Measurements from ENCODE around the gene GPR143.

GPR143 gene

GRCh38 chrX:9707306-9708033, 58.2 kb downstream of the GPR143 start:
- DNase-seq = no peak

- DNase-seq = no peak
Measured at GRCh38 chrX:9706421-9706820, 59.2 kb downstream of the GPR143 start.

- no peak for DNase-seq
Measured at GRCh38 chrX:9704876-9705465, 60.7 kb downstream of the GPR143 start.

- DNase-seq = no peak
Measured at GRCh38 chrX:9703406-9703805, 62.2 kb downstream of the GPR143 start.

- no peak for DNase-seq
Measured at GRCh38 chrX:9701790-9702189, 63.9 kb downstream of the GPR143 start.

- DNase-seq = no peak
Measured at GRCh38 chrX:9700555-9700954, 65.1 kb downstream of the GPR143 start.

GRCh38 chrX:9698576-9698975, 67.1 kb downstream of the GPR143 start:
- DNase-seq = no peak

- DNase-seq = no peak
Measured at GRCh38 chrX:9693307-9694001, 72.2 kb downstream of the GPR143 start.

GRCh38 chrX:9690046-9690445, 75.6 kb downstream of the GPR143 start:
- no peak for DNase-seq

GRCh38 chrX:9688833-9689232, 76.8 kb downstream of the GPR143 start:
- no peak for DNase-seq

GRCh38 chrX:9687899-9688298, 77.7 kb downstream of the GPR143 start:
- no peak for DNase-seq

GRCh38 chrX:9683350-9683749, 82.3 kb downstream of the GPR143 start:
- no peak for DNase-seq

GRCh38 chrX:9682861-9683260, 82.8 kb downstream of the GPR143 start:
- no peak for DNase-seq

- DNase-seq = no peak
Measured at GRCh38 chrX:9682456-9682855, 83.2 kb downstream of the GPR143 start.

- no peak for DNase-seq
Measured at GRCh38 chrX:9681422-9681821, 84.2 kb downstream of the GPR143 start.

GRCh38 chrX:9681011-9681410, 84.6 kb downstream of the GPR143 start:
- DNase-seq = no peak

- DNase-seq = no peak
Measured at GRCh38 chrX:9678215-9678965, 87.3 kb downstream of the GPR143 start.

- DNase-seq = peak; percentile 24
Measured at GRCh38 chrX:9677098-9677739, 88.4 kb downstream of the GPR143 start.

- no peak for DNase-seq
Measured at GRCh38 chrX:9676738-9677097, 88.9 kb downstream of the GPR143 start.

GRCh38 chrX:9676306-9676705, 89.3 kb downstream of the GPR143 start:
- no peak for DNase-seq
